ENCODE results near the gene SLC10A7.
A peak's percentile ranks its signal among the peaks of the same experiment; 100 is the strongest.

The SLC10A7 gene

DNA sequence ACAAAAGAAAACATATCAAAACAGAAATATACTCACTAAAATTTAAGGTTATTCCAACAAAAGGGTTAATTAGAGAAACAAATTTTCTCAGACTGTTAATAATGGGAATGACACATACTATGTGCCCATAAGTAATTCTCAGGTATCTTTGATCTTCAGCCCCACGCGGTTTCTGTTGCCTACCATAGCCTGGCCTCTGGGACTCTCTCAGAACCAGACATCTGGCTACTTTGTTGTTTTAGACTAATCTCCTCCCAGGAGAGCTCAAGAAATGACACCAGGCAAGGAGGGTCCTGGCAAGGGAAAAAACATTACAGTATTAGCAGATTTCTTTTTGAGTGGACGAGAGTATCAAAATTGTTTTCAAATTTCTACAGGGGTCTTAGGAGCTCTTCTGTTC, 43.7 kb downstream of the SLC10A7 start:
- Histone ChIP-seq H3K4me3 (ENCODE audit: insufficient read depth, low read depth, low read length, poor library complexity, severe bottlenecking) (no peak overlapping the region), H3K27ac (ENCODE audit: insufficient read depth, low read length, poor library complexity, severe bottlenecking) (no peak overlapping the region), H3K36me3 (ENCODE audit: control insufficient read depth, insufficient read depth, low read length) (no peaks in the 10 kb centered on the region), H3K27me3 (replicated peaks; ENCODE audit: control insufficient read depth, insufficient read depth, low read length, poor library complexity, severe bottlenecking) (no peaks in the 10 kb centered on the region), H3K9me3 (ENCODE audit: control insufficient read depth, low read length) (peaks cover 4% of the 10 kb centered on the region), H3K4me1 (ENCODE audit: control insufficient read depth, insufficient read depth, low read length, poor library complexity, severe bottlenecking) (no peaks in the 10 kb centered on the region)
- no peak for DNase-seq

DNA sequence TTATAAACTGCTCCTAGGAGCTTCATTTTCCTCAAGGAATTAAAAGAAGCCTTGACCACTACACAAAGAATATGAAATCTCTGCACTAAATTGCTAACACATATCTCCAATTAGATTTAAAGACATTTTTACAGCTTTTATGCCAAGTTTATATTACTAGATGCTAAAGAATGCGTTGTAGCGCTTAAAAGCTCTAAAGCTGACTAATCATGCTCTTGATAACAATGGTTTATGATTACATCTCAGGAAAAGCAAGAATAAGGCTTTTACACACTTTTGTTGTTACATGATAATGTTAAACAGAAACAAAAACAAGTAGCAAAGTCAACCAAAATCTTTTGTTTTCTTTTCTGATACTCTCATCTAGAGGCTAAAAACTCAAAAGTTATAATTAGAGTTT, 44.7 kb downstream of the SLC10A7 start:
- Histone ChIP-seq H3K27me3 (replicated peaks; ENCODE audit: control insufficient read depth, insufficient read depth, low read length, poor library complexity, severe bottlenecking) (no peaks in the 10 kb centered on the region), H3K36me3 (ENCODE audit: control insufficient read depth, insufficient read depth, low read length) (no peaks in the 10 kb centered on the region), H3K27ac (ENCODE audit: insufficient read depth, low read length, poor library complexity, severe bottlenecking) (no peak overlapping the region), H3K4me1 (ENCODE audit: control insufficient read depth, insufficient read depth, low read length, poor library complexity, severe bottlenecking) (no peaks in the 10 kb centered on the region), H3K9me3 (ENCODE audit: control insufficient read depth, low read length) (no peaks in the 10 kb centered on the region), H3K4me3 (ENCODE audit: insufficient read depth, low read depth, low read length, poor library complexity, severe bottlenecking) (no peak overlapping the region)
- DNase-seq = no peak

- no peak for DNase-seq
- Histone ChIP-seq H3K27me3 (replicated peaks; ENCODE audit: control insufficient read depth, insufficient read depth, low read length, poor library complexity, severe bottlenecking) (no peaks in the 10 kb centered on the region), H3K9me3 (ENCODE audit: control insufficient read depth, low read length) (no peaks in the 10 kb centered on the region), H3K27ac (ENCODE audit: insufficient read depth, low read length, poor library complexity, severe bottlenecking) (no peak overlapping the region), H3K4me3 (ENCODE audit: insufficient read depth, low read depth, low read length, poor library complexity, severe bottlenecking) (no peak overlapping the region), H3K36me3 (ENCODE audit: control insufficient read depth, insufficient read depth, low read length) (no peaks in the 10 kb centered on the region), H3K4me1 (ENCODE audit: control insufficient read depth, insufficient read depth, low read length, poor library complexity, severe bottlenecking) (no peaks in the 10 kb centered on the region)
Measured at GRCh38 chr4:146472404-146472803, 49.3 kb downstream of the SLC10A7 start.

- no peaks in the 10 kb centered on the region for H3K36me3 ChIP-seq (ENCODE audit: control insufficient read depth, insufficient read depth, low read length)
- DNase-seq = no peak
- H3K27me3 ChIP-seq (replicated peaks; ENCODE audit: control insufficient read depth, insufficient read depth, low read length, poor library complexity, severe bottlenecking) = no peaks in the 10 kb centered on the region
- H3K4me3 ChIP-seq (ENCODE audit: insufficient read depth, low read depth, low read length, poor library complexity, severe bottlenecking) = no peak overlapping the region
- no peaks in the 10 kb centered on the region for H3K9me3 ChIP-seq (ENCODE audit: control insufficient read depth, low read length)
- no peak overlapping the region for H3K27ac ChIP-seq (ENCODE audit: insufficient read depth, low read length, poor library complexity, severe bottlenecking)
- no peaks in the 10 kb centered on the region for H3K4me1 ChIP-seq (ENCODE audit: control insufficient read depth, insufficient read depth, low read length, poor library complexity, severe bottlenecking)
Measured at GRCh38 chr4:146470604-146471003, 51.1 kb downstream of the SLC10A7 start.

DNA sequence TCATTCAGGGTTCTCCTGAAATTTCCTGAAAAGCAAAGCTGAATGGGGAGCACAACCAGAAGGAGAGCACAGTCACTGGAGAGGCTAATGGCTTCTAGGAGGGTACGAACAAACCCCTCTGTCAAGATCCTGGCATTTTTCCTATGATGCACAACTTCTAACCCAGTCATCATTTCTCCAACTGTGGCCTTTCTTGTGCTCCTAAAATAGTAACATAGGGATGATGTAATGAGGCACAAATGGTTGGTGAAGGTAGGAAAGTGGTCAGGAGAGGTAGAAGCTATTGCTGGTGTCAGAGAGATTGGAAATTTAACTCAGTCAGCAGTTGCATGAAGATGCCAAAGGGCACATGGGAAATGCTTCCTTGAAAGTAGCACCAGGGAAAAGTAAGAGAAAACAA, 52.7 kb downstream of the SLC10A7 start:
- Histone ChIP-seq H3K4me1 (ENCODE audit: control insufficient read depth, insufficient read depth, low read length, poor library complexity, severe bottlenecking) (no peaks in the 10 kb centered on the region), H3K4me3 (ENCODE audit: insufficient read depth, low read depth, low read length, poor library complexity, severe bottlenecking) (no peak overlapping the region), H3K27me3 (replicated peaks; ENCODE audit: control insufficient read depth, insufficient read depth, low read length, poor library complexity, severe bottlenecking) (no peaks in the 10 kb centered on the region), H3K36me3 (ENCODE audit: control insufficient read depth, insufficient read depth, low read length) (no peaks in the 10 kb centered on the region), H3K9me3 (ENCODE audit: control insufficient read depth, low read length) (no peaks in the 10 kb centered on the region), H3K27ac (ENCODE audit: insufficient read depth, low read length, poor library complexity, severe bottlenecking) (no peak overlapping the region)
- no peak for DNase-seq

- no peak overlapping the region for H3K27ac ChIP-seq (ENCODE audit: insufficient read depth, low read length, poor library complexity, severe bottlenecking)
- no peaks in the 10 kb centered on the region for H3K9me3 ChIP-seq (ENCODE audit: control insufficient read depth, low read length)
- no peak for DNase-seq
- H3K4me3 ChIP-seq (ENCODE audit: insufficient read depth, low read depth, low read length, poor library complexity, severe bottlenecking) = no peak overlapping the region
- H3K27me3 ChIP-seq (replicated peaks; ENCODE audit: control insufficient read depth, insufficient read depth, low read length, poor library complexity, severe bottlenecking) = no peaks in the 10 kb centered on the region
- H3K4me1 ChIP-seq (ENCODE audit: control insufficient read depth, insufficient read depth, low read length, poor library complexity, severe bottlenecking) = no peaks in the 10 kb centered on the region
- H3K36me3 ChIP-seq (ENCODE audit: control insufficient read depth, insufficient read depth, low read length) = no peaks in the 10 kb centered on the region
Measured at GRCh38 chr4:146465628-146466027, 56.1 kb downstream of the SLC10A7 start.

- H3K4me3 ChIP-seq (ENCODE audit: insufficient read depth, low read depth, low read length, poor library complexity, severe bottlenecking) = no peak overlapping the region
- no peak for DNase-seq
- no peak overlapping the region for H3K27ac ChIP-seq (ENCODE audit: insufficient read depth, low read length, poor library complexity, severe bottlenecking)
- H3K27me3 ChIP-seq (replicated peaks; ENCODE audit: control insufficient read depth, insufficient read depth, low read length, poor library complexity, severe bottlenecking) = no peaks in the 10 kb centered on the region
- H3K4me1 ChIP-seq (ENCODE audit: control insufficient read depth, insufficient read depth, low read length, poor library complexity, severe bottlenecking) = peaks cover 2% of the 10 kb centered on the region
- H3K9me3 ChIP-seq (ENCODE audit: control insufficient read depth, low read length) = no peaks in the 10 kb centered on the region
- H3K36me3 ChIP-seq (ENCODE audit: control insufficient read depth, insufficient read depth, low read length) = no peaks in the 10 kb centered on the region
Measured at GRCh38 chr4:146462251-146462650, 59.5 kb downstream of the SLC10A7 start.

GRCh38 chr4:146458594-146458993, 63.1 kb downstream of the SLC10A7 start:
- Histone ChIP-seq H3K9me3 (ENCODE audit: control insufficient read depth, low read length) (no peaks in the 10 kb centered on the region), H3K27me3 (replicated peaks; ENCODE audit: control insufficient read depth, insufficient read depth, low read length, poor library complexity, severe bottlenecking) (no peaks in the 10 kb centered on the region), H3K36me3 (ENCODE audit: control insufficient read depth, insufficient read depth, low read length) (no peaks in the 10 kb centered on the region), H3K27ac (ENCODE audit: insufficient read depth, low read length, poor library complexity, severe bottlenecking) (peak overlapping the region; percentile 53), H3K4me1 (ENCODE audit: control insufficient read depth, insufficient read depth, low read length, poor library complexity, severe bottlenecking) (peaks cover 2% of the 10 kb centered on the region), H3K4me3 (ENCODE audit: insufficient read depth, low read depth, low read length, poor library complexity, severe bottlenecking) (no peak overlapping the region)
- DNase-seq = no peak

DNA sequence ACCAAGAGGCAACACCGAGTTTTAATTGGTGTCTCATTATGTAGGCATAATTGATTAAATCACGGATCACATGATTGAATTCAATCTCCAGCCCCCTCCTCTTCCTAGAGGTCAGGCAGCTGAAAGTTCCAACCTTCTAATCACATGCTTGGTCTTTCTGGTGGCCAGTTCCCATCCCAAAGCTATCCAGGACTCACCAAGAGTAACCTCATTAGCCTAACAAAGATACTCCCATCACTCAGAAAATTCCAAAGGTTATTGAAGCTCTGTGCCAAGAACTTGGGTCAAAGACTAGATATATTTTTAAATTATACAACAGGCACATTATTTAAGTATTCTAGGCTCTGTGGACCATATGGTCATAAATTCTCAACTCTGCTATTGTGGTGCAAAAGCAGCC, 65.1 kb downstream of the SLC10A7 start:
- Histone ChIP-seq H3K27me3 (replicated peaks; ENCODE audit: control insufficient read depth, insufficient read depth, low read length, poor library complexity, severe bottlenecking) (no peaks in the 10 kb centered on the region), H3K36me3 (ENCODE audit: control insufficient read depth, insufficient read depth, low read length) (no peaks in the 10 kb centered on the region), H3K27ac (ENCODE audit: insufficient read depth, low read length, poor library complexity, severe bottlenecking) (no peak overlapping the region), H3K4me3 (ENCODE audit: insufficient read depth, low read depth, low read length, poor library complexity, severe bottlenecking) (no peak overlapping the region), H3K4me1 (ENCODE audit: control insufficient read depth, insufficient read depth, low read length, poor library complexity, severe bottlenecking) (peaks cover 2% of the 10 kb centered on the region), H3K9me3 (ENCODE audit: control insufficient read depth, low read length) (no peaks in the 10 kb centered on the region)
- DNase-seq = no peak

GRCh38 chr4:146453181-146453807, 68.4 kb downstream of the SLC10A7 start:
- H3K4me3 ChIP-seq (ENCODE audit: insufficient read depth, low read depth, low read length, poor library complexity, severe bottlenecking) = no peak overlapping the region
- no peak for DNase-seq
- H3K27ac ChIP-seq (ENCODE audit: insufficient read depth, low read length, poor library complexity, severe bottlenecking) = no peak overlapping the region
- no peaks in the 10 kb centered on the region for H3K9me3 ChIP-seq (ENCODE audit: control insufficient read depth, low read length)
- no peaks in the 10 kb centered on the region for H3K36me3 ChIP-seq (ENCODE audit: control insufficient read depth, insufficient read depth, low read length)
- H3K27me3 ChIP-seq (replicated peaks; ENCODE audit: control insufficient read depth, insufficient read depth, low read length, poor library complexity, severe bottlenecking) = no peaks in the 10 kb centered on the region
- H3K4me1 ChIP-seq (ENCODE audit: control insufficient read depth, insufficient read depth, low read length, poor library complexity, severe bottlenecking) = no peaks in the 10 kb centered on the region
